Endothelial cell of umbilical vein (primary cell): ENCODE data around the gene MUC5AC.

Experiments used
- EZH2 ChIP-seq: IDR thresholded peaks from 2 replicates; pipeline ENCODE4 v1.6.1; 2012; ENCODE audit warnings: borderline replicate concordance, low read depth, mild to moderate bottlenecking, moderate library complexity, low read length, inconsistent platforms; ENCODE audit not compliant: severe bottlenecking
- JUN ChIP-seq: IDR thresholded peaks from 2 replicates; pipeline ENCODE4 v1.6.1; 2011; ENCODE audit warnings: borderline replicate concordance, low read depth; ENCODE audit not compliant: insufficient read length, insufficient read depth
- MYC ChIP-seq: IDR thresholded peaks from one replicate; pipeline ENCODE4 v1.6.1; 2011; ENCODE audit warnings: mild to moderate bottlenecking, low read depth, low read length
- POLR2A ChIP-seq: IDR thresholded peaks from 2 replicates; pipeline ENCODE4 v1.6.1; 2012; ENCODE audit warnings: low read depth, mild to moderate bottlenecking, control low read depth, low read length
- POLR2AphosphoS5 ChIP-seq: IDR thresholded peaks from 2 replicates; pipeline ENCODE4 v1.6.1; 2012; ENCODE audit warnings: low read depth, mild to moderate bottlenecking, control low read depth, low read length, moderate library complexity; ENCODE audit not compliant: insufficient read depth
- TF ChIP-seq, protein P1 (sequence below), 2 donors: IDR thresholded peaks; 1 replicate in 1 of 2; 2 replicates in 1 of 2; pipeline ENCODE4 v1.5.1; 2011; ENCODE audit warnings: low read length in 2 of 2, mild to moderate bottlenecking in 2 of 2, moderate library complexity in 2 of 2, control low read depth in 1 of 2, inconsistent platforms in 1 of 2, low read depth in 1 of 2; ENCODE audit not compliant: insufficient read depth in 1 of 2; ENCODE audit errors: extremely low read depth in 1 of 2
- TF ChIP-seq, protein P2 (sequence below): IDR thresholded peaks from 2 replicates; pipeline ENCODE4 v1.6.1; 2011; ENCODE audit not compliant: insufficient read depth, insufficient read length

DNA sequence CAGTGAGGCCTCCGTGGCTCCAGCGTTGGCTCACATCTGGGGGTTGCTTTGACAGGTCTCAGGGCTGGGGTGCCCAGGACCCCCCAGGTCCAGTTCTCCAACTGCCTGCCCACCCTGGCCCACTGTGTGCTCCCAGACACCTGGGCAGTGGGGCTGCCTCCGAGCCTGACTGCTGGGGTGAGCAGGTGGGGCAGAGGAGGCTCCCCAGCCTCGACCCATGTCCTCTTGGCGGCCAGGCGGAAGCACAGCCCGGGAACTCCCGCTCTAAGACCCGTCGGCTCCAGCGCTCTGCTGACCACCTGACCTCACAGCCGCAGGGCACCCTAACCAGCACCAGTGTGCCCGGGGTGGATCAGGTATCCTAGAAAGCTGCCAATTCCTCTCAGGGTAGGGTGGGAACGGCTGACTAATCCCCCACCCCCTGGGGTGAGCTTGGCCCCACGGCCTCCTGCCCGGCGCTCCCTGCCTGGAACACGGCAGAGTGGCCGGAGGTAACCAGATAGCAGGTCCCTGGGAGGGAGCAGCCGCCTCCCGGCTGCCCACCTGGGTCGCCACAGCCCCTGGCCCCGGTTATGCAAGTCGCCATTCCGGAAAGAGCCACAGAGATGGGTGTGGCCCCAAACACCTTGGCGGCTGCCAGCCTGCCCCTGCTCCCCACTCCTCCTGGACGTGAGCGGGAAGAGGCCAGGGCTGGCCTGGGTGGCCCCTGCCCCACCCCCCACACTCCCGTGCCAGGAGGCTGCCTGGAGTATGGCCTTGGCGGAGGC, 45.9 kb downstream of the MUC5AC start:
- TF ChIP-seq POLR2A (no peak), POLR2AphosphoS5 (no peak), EZH2 (no peak), MYC (no peak), JUN (no peak)
- TF ChIP-seq, protein P1, sequence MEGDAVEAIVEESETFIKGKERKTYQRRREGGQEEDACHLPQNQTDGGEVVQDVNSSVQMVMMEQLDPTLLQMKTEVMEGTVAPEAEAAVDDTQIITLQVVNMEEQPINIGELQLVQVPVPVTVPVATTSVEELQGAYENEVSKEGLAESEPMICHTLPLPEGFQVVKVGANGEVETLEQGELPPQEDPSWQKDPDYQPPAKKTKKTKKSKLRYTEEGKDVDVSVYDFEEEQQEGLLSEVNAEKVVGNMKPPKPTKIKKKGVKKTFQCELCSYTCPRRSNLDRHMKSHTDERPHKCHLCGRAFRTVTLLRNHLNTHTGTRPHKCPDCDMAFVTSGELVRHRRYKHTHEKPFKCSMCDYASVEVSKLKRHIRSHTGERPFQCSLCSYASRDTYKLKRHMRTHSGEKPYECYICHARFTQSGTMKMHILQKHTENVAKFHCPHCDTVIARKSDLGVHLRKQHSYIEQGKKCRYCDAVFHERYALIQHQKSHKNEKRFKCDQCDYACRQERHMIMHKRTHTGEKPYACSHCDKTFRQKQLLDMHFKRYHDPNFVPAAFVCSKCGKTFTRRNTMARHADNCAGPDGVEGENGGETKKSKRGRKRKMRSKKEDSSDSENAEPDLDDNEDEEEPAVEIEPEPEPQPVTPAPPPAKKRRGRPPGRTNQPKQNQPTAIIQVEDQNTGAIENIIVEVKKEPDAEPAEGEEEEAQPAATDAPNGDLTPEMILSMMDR (IDR thresholded peaks at IDR 0.05; ENCODE audit: extremely low read depth in 1 of 2, insufficient read depth in 1 of 2, low read depth in 1 of 2, low read length in 2 of 2) = no peak
- TF ChIP-seq, protein P2, sequence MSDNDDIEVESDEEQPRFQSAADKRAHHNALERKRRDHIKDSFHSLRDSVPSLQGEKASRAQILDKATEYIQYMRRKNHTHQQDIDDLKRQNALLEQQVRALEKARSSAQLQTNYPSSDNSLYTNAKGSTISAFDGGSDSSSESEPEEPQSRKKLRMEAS = no peak
